ENCODE results near the gene PARD3. TPM values are rescaled to one million over a fixed set of nuclear protein-coding genes. Genes with fewer than 3 reads are reported as not detected.

PARD3 gene
- total RNA-seq, 3 donors from 2014 or later (not counting 1 experiment from before 2014, with no cell fraction given) = 0.14 to 0.49 (median 0.38) TPM

- peaks cover 37 to 50% of the 10 kb centered on the region in 2 donors for H3K27me3 Mint-ChIP-seq (ENCODE audit: low read depth in 2 of 2)
- DNase-seq = no peak
- H3K4me3 ChIP-seq (ENCODE audit: low read length) = no peak overlapping the region
- peak overlapping the region; percentile 56 for H3K4me3 Mint-ChIP-seq
- no peak for TF ChIP-seq CTCF (IDR thresholded peaks at IDR 0.05)
- no peaks in the 10 kb centered on the region for H3K4me1 Mint-ChIP-seq
- peaks cover 6% of the 10 kb centered on the region for H3K27me3 ChIP-seq (ENCODE audit: control insufficient read depth, insufficient read depth, low read length)
- no peaks in the 10 kb centered on the region for H3K9me3 Mint-ChIP-seq
- H3K9me3 ChIP-seq (ENCODE audit: control insufficient read depth, insufficient read depth, low read length) = no peaks in the 10 kb centered on the region
- no peak overlapping the region for H3K27ac ChIP-seq (ENCODE audit: low read length)
- H3K36me3 Mint-ChIP-seq = no peaks in the 10 kb centered on the region
- H3K27ac Mint-ChIP-seq = no peak overlapping the region
- 7% methylated on average over 9 of the region's 10 CpGs for WGBS (ENCODE audit: insufficient coverage)
- no peak for ATAC-seq
- intact Hi-C loops (cut with micrococcal nuclease) = no loop called here
- peaks cover 4% of the 10 kb centered on the region for H3K4me1 ChIP-seq (ENCODE audit: control insufficient read depth, insufficient read depth, low read length)
- H3K36me3 ChIP-seq (ENCODE audit: control insufficient read depth, insufficient read depth, low read length) = no peaks in the 10 kb centered on the region
Measured at GRCh38 chr10:34816501-34817002, 1.5 kb upstream of the PARD3 start.

GRCh38 chr10:34816085-34816496 is 995 bp upstream of the PARD3 start:
- Histone ChIP-seq H3K27me3 (ENCODE audit: control insufficient read depth, insufficient read depth, low read length) (peaks cover 6% of the 10 kb centered on the region), H3K27ac (ENCODE audit: low read length) (no peak overlapping the region), H3K4me1 (ENCODE audit: control insufficient read depth, insufficient read depth, low read length) (peaks cover 4% of the 10 kb centered on the region), H3K9me3 (ENCODE audit: control insufficient read depth, insufficient read depth, low read length) (no peaks in the 10 kb centered on the region), H3K4me3 (ENCODE audit: low read length) (no peak overlapping the region), H3K36me3 (ENCODE audit: control insufficient read depth, insufficient read depth, low read length) (no peaks in the 10 kb centered on the region)
- no peak for TF ChIP-seq CTCF (IDR thresholded peaks at IDR 0.05)
- WGBS (ENCODE audit: insufficient coverage) = 3% methylated on average over 24 of the region's 24 CpGs
- Mint-ChIP-seq H3K36me3 (no peaks in the 10 kb centered on the region), H3K9me3 (no peaks in the 10 kb centered on the region), H3K27me3 (ENCODE audit: low read depth in 2 of 2) (peaks cover 42 to 54% of the 10 kb centered on the region in 2 donors), H3K27ac (no peak overlapping the region), H3K4me1 (no peaks in the 10 kb centered on the region), H3K4me3 (peak overlapping the region; percentile 73)
- ATAC-seq (no peak), DNase-seq (peak in 1 of 2 donors; percentile 10)
- intact Hi-C loops (cut with micrococcal nuclease) = no loop called here

- Histone ChIP-seq H3K27me3 (ENCODE audit: control insufficient read depth, insufficient read depth, low read length) (peaks cover 8% of the 10 kb centered on the region), H3K4me3 (ENCODE audit: low read length) (no peak overlapping the region), H3K9me3 (ENCODE audit: control insufficient read depth, insufficient read depth, low read length) (no peaks in the 10 kb centered on the region), H3K36me3 (ENCODE audit: control insufficient read depth, insufficient read depth, low read length) (no peaks in the 10 kb centered on the region), H3K4me1 (ENCODE audit: control insufficient read depth, insufficient read depth, low read length) (peaks cover 4% of the 10 kb centered on the region), H3K27ac (ENCODE audit: low read length) (no peak overlapping the region)
- no peaks in the 10 kb centered on the region for H3K36me3 Mint-ChIP-seq
- H3K4me1 Mint-ChIP-seq = no peaks in the 10 kb centered on the region
- no peak for DNase-seq
- H3K27ac Mint-ChIP-seq = no peak overlapping the region
- H3K9me3 Mint-ChIP-seq = no peaks in the 10 kb centered on the region
- H3K4me3 Mint-ChIP-seq = no peak overlapping the region
- no peak for ATAC-seq
- intact Hi-C loops (cut with micrococcal nuclease) = no loop called here
- peaks cover 47 to 67% of the 10 kb centered on the region in 2 donors for H3K27me3 Mint-ChIP-seq (ENCODE audit: low read depth in 2 of 2)
- WGBS (ENCODE audit: insufficient coverage) = under 1% methylated on average over 45 of the region's 45 CpGs
- no peak for TF ChIP-seq CTCF (IDR thresholded peaks at IDR 0.05)
Measured at GRCh38 chr10:34814913-34815184, 247 bp downstream of the PARD3 start.

GRCh38 chr10:34814223-34814912 is 728 bp downstream of the PARD3 start:
- Mint-ChIP-seq H3K27me3 (ENCODE audit: low read depth in 2 of 2) (peaks cover 48 to 71% of the 10 kb centered on the region in 2 donors), H3K27ac (no peak overlapping the region), H3K4me1 (peaks cover 0 to 1% of the 10 kb centered on the region in 2 donors), H3K36me3 (no peaks in the 10 kb centered on the region), H3K4me3 (peak overlapping the region; percentile 64), H3K9me3 (no peaks in the 10 kb centered on the region)
- WGBS (ENCODE audit: insufficient coverage) = under 1% methylated on average over 75 of the region's 77 CpGs
- H3K4me1 ChIP-seq (ENCODE audit: control insufficient read depth, insufficient read depth, low read length) = peaks cover 4% of the 10 kb centered on the region
- DNase-seq (no peak), ATAC-seq (no peak)
- no peak overlapping the region for H3K4me3 ChIP-seq (ENCODE audit: low read length)
- H3K27ac ChIP-seq (ENCODE audit: low read length) = no peak overlapping the region
- TF ChIP-seq CTCF (IDR thresholded peaks at IDR 0.05) = no peak
- H3K9me3 ChIP-seq (ENCODE audit: control insufficient read depth, insufficient read depth, low read length) = no peaks in the 10 kb centered on the region
- H3K36me3 ChIP-seq (ENCODE audit: control insufficient read depth, insufficient read depth, low read length) = no peaks in the 10 kb centered on the region
- intact Hi-C loops (cut with micrococcal nuclease) = no loop called here
- H3K27me3 ChIP-seq (ENCODE audit: control insufficient read depth, insufficient read depth, low read length) = peaks cover 8% of the 10 kb centered on the region
